SK-N-MC (cell line): ENCODE data around the gene SH3D19.

Experiments
- EZH2 ChIP-seq: fragments of 200-600 bp; sonication (generic); IDR thresholded peaks from one replicate; pipeline ENCODE4 v1.6.1; 2017; ENCODE audit warnings: antibody characterized with exemption
- POLR2AphosphoS5 ChIP-seq: IDR thresholded peaks from 2 replicates; pipeline ENCODE4 v1.6.1; 2012; ENCODE audit warnings: mild to moderate bottlenecking, low read depth, low read length, borderline replicate concordance

- TF ChIP-seq POLR2AphosphoS5 (no peak), EZH2 (no peak)
Observed at GRCh38 chr4:151091047-151091446, 234.4 kb downstream of the SH3D19 start.
